K562 (cell line): ENCODE measurements around the gene C19orf44. TPM values are rescaled to one million over a fixed set of nuclear protein-coding genes. Genes with fewer than 3 reads are reported as not detected.

Source experiments
- ATAC-seq: fragments of 200-7000 bp; cut with Tn5 transposase; 3 replicates; pipeline ENCODE4 v1.9.1; 2020; ENCODE audit warnings: moderate library complexity
- BruUV-seq: library from RNA; stranded (reverse); fragments of 400-500 nt; replicated peaks from 2 replicates; lab custom pipeline; 2021; lab: Mats Ljungman, UMichigan
- CTCF ChIA-PET: fragments of 300-600 bp; formaldehyde crosslinking; extraction: SDS; loops from one replicate; lab custom pipeline; 2021; ENCODE audit warnings: low intra/inter-chr PET ratio; lab: Yijun Ruan, JAX
- POLR2A ChIA-PET: fragments of 300-600, 350-650 bp; sonication (Branson Sonifier 250); formaldehyde crosslinking; extraction: SDS; loops from one replicate; lab custom pipeline; 2021; ENCODE audit warnings: antibody characterized with exemption, inconsistent platforms; lab: Yijun Ruan, JAX
- DNase-seq, 4 experiments: peaks; one replicate each; pipeline versions ENCODE4 v3.0.0 to v3.0.0-alpha.2; 2011 to 2018; ENCODE audit warnings: low spot score in 3 of 4, mixed read lengths in 3 of 4; ENCODE audit errors: extremely low read depth in 1 of 4
- FAIRE-seq: peaks from 2 replicates; lab custom pipeline; 2011; peaks lifted over from hg19 to GRCh38; lab: Jason Lieb, UNC
- H2AFZ ChIP-seq: 2 replicates; pipeline ENCODE4 v1.6.0; 2011; ENCODE audit warnings: low read depth, low read length, control low read depth, inconsistent platforms
- H3K27ac ChIP-seq: fragments of 200-600 bp; 3 replicates; pipeline ENCODE4 v1.8.0; 2011; ENCODE audit warnings: low read depth, mild to moderate bottlenecking, control low read depth, inconsistent platforms, low read length, moderate library complexity, mixed read lengths; ENCODE audit errors: extremely low read depth
- H3K27me3 ChIP-seq, 2 experiments: fragments of 300-600 bp in 1 of 2; 2 replicates in 1 of 2; 3 replicates in 1 of 2; pipeline versions ENCODE4 v1.6.0 to v1.8.0; 2011; ENCODE audit warnings: inconsistent platforms in 2 of 2, low read length in 2 of 2, mild to moderate bottlenecking in 1 of 2, mixed read lengths in 1 of 2, moderate library complexity in 1 of 2; ENCODE audit not compliant: control insufficient read depth in 2 of 2, insufficient read depth in 2 of 2
- H3K36me3 ChIP-seq: fragments of 300-600 bp; 3 replicates; pipeline ENCODE4 v1.8.0; 2011; ENCODE audit warnings: mild to moderate bottlenecking, low read length, inconsistent platforms; ENCODE audit not compliant: control insufficient read depth, insufficient read depth
- H3K4me1 ChIP-seq, 2 experiments: fragments of 200-600 bp in 1 of 2; replicated peaks in 1 of 2; 2 replicates in 1 of 2; 3 replicates in 1 of 2; pipeline versions ENCODE4 v1.5.1 to v1.8.0; 2011; ENCODE audit warnings: inconsistent platforms in 2 of 2, low read length in 2 of 2, mild to moderate bottlenecking in 1 of 2, mixed read lengths in 1 of 2, moderate library complexity in 1 of 2; ENCODE audit not compliant: control insufficient read depth in 2 of 2, insufficient read depth in 2 of 2
- H3K4me2 ChIP-seq: 2 replicates; pipeline ENCODE4 v1.6.1; 2011; ENCODE audit warnings: low read length, control low read depth, inconsistent platforms, mixed read lengths; ENCODE audit not compliant: insufficient read depth
- H3K4me3 ChIP-seq: fragments of 200-600 bp; sonication (generic), shearing (Covaris generic); 2 replicates; pipeline ENCODE4 v1.5.1; 2016; ENCODE audit warnings: control low read depth, inconsistent platforms
- H3K79me2 ChIP-seq: fragments of 200-600 bp; 3 replicates; pipeline ENCODE4 v1.8.0; 2011; ENCODE audit warnings: low read length, inconsistent platforms; ENCODE audit not compliant: control insufficient read depth, insufficient read depth
- H3K9ac ChIP-seq, 2 experiments: 2 replicates each; pipeline versions ENCODE4 v1.6.0 to v1.6.1; 2011; ENCODE audit warnings: low read depth in 2 of 2, low read length in 2 of 2, control low read depth in 1 of 2, inconsistent platforms in 1 of 2, mild to moderate bottlenecking in 1 of 2, mixed read lengths in 1 of 2; ENCODE audit not compliant: insufficient read depth in 1 of 2
- H3K9me1 ChIP-seq: one replicate; pipeline ENCODE4 v1.6.0; 2011; ENCODE audit warnings: inconsistent platforms, mild to moderate bottlenecking, low read length, moderate library complexity; ENCODE audit not compliant: control insufficient read depth, insufficient read depth
- H3K9me3 ChIP-seq: replicated peaks from 2 replicates; pipeline ENCODE4 v1.5.1; 2011; ENCODE audit warnings: low read depth, low read length, inconsistent platforms; ENCODE audit not compliant: control insufficient read depth, insufficient read depth
- H4K20me1 ChIP-seq: replicated peaks from 2 replicates; pipeline ENCODE4 v1.6.1; 2011; ENCODE audit warnings: low read length, inconsistent platforms, mixed read lengths; ENCODE audit not compliant: control insufficient read depth, insufficient read depth
- ELK1 ChIP-seq: sonication (generic); formaldehyde crosslinking; IDR thresholded peaks from 2 replicates; pipeline ENCODE4 v1.8.1; 2022; ENCODE audit warnings: missing genetic modification reagents
- POLR2G ChIP-seq: fragments of 200-400 bp; formaldehyde crosslinking; IDR thresholded peaks from 2 replicates; pipeline ENCODE4 v1.6.1; 2017; ENCODE audit warnings: low read depth, mild to moderate bottlenecking, antibody characterized with exemption, low read length, moderate library complexity
- RAD51 ChIP-seq: fragments of 450-650 bp; IDR thresholded peaks from 2 replicates; pipeline ENCODE4 v1.7.1; 2016; ENCODE audit warnings: low read depth, mild to moderate bottlenecking, borderline replicate concordance
- RBFOX2 ChIP-seq: fragments of 200-400 bp; formaldehyde crosslinking; IDR thresholded peaks from 2 replicates; pipeline ENCODE4 v1.6.1; 2017; ENCODE audit warnings: low read depth, mild to moderate bottlenecking, low read length, moderate library complexity
- ZNF324 ChIP-seq: fragments of 250-450 bp; sonication (Bioruptor Pico); IDR thresholded peaks from 2 replicates; pipeline ENCODE4 v1.4.0; 2020; ENCODE audit warnings: mild to moderate bottlenecking
- WGBS: fragments of 100-300 bp; shearing (Covaris generic); methylation state at CpG from one replicate; pipeline ENCODE4 v1.1.6; 2016; ENCODE audit warnings: low coverage, mixed read lengths; ENCODE audit not compliant: insufficient coverage; ENCODE audit errors: missing lambda C conversion rate; 5-methylcytosine and 5-hydroxymethylcytosine counted together
- in situ Hi-C: fragments of 300-500 bp; cut with MboI; formaldehyde crosslinking; loops from 4 replicates; pipeline ENCODE4 v1.15.0; 2018; ENCODE audit warnings: inconsistent platforms, mixed read lengths
- intact Hi-C: fragments of 100-400 bp; cut with micrococcal nuclease; formaldehyde crosslinking; loops from 2 replicates; pipeline ENCODE4 v1.14.2; 2022
- polyA plus RNA-seq, 8 experiments: library from polyadenylated mRNA; depleted of rRNA in 4 of 8; stranded (reverse) in 5 of 8; unstranded in 3 of 8; fragments of >200 nt; fragmentation: Nextera tagmentation in 2 of 8; fragmentation: Illumina TruSeq in 1 of 8; extraction: Ambion mirVana in 2 of 8; extraction: Trizol in 1 of 8; gene quantifications; 2 replicates each; pipeline versions ENCODE4 v1.2.1 to v1.2.3, GENCODE V29; 2011 to 2014; ENCODE audit warnings: inconsistent platforms in 1 of 8, missing spikeins in 1 of 8
- total RNA-seq, 7 experiments: library from RNA; depleted of rRNA in 6 of 7; stranded (reverse); fragments of >200 nt in 6 of 7; fragmentation: Illumina TruSeq in 2 of 7; extraction: Trizol in 2 of 7; gene quantifications; 2 replicates each; pipeline versions ENCODE4 v1.2.1 to v1.2.3, GENCODE V29; 2011 to 2021; ENCODE audit warnings: low replicate concordance in 1 of 7

Gene C19orf44
- total and polyA plus RNA-seq, 9 of the 15 experiments (the other 6 are each of a cell fraction or from before 2014, with no cell fraction given), result 0.41 to 7.7 (median 3.5) TPM

GRCh38 chr19:16531380-16531669 is 35.1 kb downstream of the C19orf44 start:
- POLR2A ChIA-PET, result interaction anchor here (0.6 kb wide), 1 partner anchor 58 kb away, joined by 3 read pairs; no protein-coding TSS in a partner anchor
- Histone ChIP-seq H4K20me1 (peaks cover 11% of the 10 kb centered on the region; the same call in 1 of the 2 replicates), H3K9me3 (no peaks in the 10 kb centered on the region), H3K4me3 (no peak overlapping the region), H3K4me2 (no peak overlapping the region), H3K9me1 (no peaks in the 10 kb centered on the region), H3K27me3 (no peaks in the 10 kb centered on the region), H2AFZ (no peak overlapping the region), H3K79me2 (peaks cover 8% of the 10 kb centered on the region), H3K27ac (no peak overlapping the region), H3K36me3 (peaks cover 99% of the 10 kb centered on the region; the same call in 2 of the 3 replicates), H3K4me1 (peaks cover 0 to 23% of the 10 kb centered on the region in 2 experiments; a peak in 1 of 5 replicates), H3K9ac (peak overlapping the region in 1 of 2 experiments; percentile 9; a peak in 1 of 4 replicates)
- intact Hi-C loops, result no loop called here
- in situ Hi-C loops, result no loop called here
- 97% methylated on average over 6 of the region's 12 CpGs for WGBS
- DNase-seq, result peak in 1 of 4 experiments; percentile 7
- no peak for FAIRE-seq
- no peak for ATAC-seq
- CTCF ChIA-PET, result no interaction called here
- no TSS peak for BruUV-seq
- TF ChIP-seq POLR2G (peak; percentile 30; the same call in 1 of the 2 replicates), ELK1 (no peak), RAD51 (no peak), RBFOX2 (0 out of 2 replicates have a peak, but pooled peaks have one; percentile 9), ZNF324 (CRISPR knock-in tag) (no peak)
